HG02938 (cell line): Measurements from ENCODE around the gene RAB6A.
"Not testable (repeated sequence)": the region's sequence is repeated elsewhere in the genome, so short reads cannot be mapped to it uniquely, and the experiment has no call there.

Experiments
- ATAC-seq: cut with Tn5 transposase; IDR thresholded peaks from one replicate; pipeline ENCODE4 v1.9.1; 2021; ENCODE audit warnings: mild to moderate bottlenecking, moderate library complexity; ENCODE audit not compliant: unreplicated experiment

The RAB6A gene

DNA sequence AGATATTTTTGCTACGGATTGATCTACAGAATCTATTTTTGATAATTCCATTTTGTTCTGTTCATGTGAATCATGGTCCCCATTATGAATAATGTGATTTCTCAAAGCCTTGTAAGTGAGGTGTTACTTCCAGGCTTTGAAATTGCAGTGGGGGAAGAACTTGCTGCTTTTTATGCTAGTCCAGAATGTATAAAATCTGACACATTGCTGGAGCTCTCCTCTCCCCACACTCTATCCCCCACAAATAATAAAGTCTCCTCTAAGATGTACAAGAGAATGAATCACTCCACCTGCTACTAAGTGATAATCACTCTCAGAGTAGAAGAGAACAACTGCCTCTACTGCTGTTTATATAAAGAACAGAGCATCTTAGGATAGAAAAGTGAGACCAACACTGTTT, 5.9 kb upstream of the RAB6A start:
- ATAC-seq = no peak

- ATAC-seq = no peak
Measured at GRCh38 chr11:73762732-73763131, 1.9 kb upstream of the RAB6A start.

DNA sequence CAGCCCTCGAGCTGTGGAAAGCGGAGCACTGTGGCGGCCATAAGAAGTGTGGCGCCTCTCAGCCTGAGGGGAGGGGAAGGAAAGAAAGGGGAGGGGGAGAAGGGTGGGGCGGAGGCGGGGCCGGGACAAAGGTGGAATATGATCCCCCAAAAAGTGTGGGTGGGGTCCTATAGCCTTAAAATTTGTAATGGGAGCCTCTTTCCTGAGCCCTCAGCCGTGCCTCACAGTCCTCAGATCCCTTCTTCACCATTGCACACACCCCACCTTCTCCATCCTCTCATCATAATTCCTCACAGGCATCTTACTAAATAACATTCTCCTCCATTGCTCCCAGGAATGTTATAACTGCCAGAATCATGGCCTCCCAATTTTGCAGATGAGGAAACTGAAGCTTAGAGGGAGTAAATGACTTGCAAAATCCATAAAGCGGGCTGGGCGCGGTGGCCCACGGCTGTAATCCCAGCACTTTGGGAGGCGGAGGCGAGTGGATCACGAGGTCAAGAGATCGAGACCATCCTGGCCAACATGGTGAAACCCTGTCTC, 600 bp upstream of the RAB6A start:
- ATAC-seq = peak; percentile 8

DNA sequence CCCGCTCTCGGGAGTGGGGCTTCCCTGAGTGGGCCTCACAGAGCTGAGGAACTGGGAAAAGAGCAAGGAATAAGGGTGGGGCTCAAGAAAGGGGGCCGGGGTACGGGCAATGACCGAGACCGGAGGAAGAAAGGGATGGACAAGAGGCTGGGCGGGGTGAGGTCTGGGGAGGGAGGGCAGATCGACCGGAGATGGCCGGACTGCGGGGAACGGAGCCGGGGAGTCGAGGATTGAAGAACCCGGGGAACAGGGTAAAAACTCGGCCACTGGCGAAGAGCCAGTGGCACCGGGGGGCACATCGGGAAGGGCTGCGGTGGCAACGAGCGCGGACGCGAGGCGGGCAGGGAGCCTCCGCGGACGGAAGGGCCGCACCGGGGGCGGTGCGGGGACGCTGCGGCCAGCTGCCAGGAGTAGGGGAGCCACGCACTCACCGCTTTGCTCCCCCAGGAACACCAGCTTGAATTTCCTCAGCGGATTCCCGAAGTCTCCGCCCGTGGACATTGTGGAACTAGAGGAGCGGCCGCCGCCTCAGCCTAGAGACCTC, 667 bp downstream of the RAB6A start:
- ATAC-seq = no peak

- no peak for ATAC-seq
Measured at GRCh38 chr11:73759610-73760134, 1.2 kb downstream of the RAB6A start.

DNA sequence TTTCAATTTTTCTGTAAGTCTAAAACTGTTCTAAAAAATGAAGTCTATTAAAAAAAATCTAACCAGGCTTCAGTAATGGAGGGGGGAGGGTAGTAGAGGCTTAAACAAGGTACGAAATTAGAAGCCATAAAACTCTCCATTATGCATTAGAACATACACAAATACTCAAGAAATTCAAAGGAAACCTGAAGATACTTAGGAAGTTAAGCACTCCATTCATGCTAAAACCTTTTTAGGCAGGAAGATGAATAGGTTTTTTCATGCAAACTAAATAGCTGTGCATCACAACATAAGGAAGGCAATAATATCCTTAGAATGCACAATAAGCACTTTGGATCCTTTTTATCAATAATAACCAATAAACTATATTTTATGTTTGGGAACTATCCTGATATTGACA, 2.4 kb downstream of the RAB6A start:
- no peak for ATAC-seq

GRCh38 chr11:73757598-73757997, 3.3 kb downstream of the RAB6A start:
- ATAC-seq = no peak

- ATAC-seq = no peak
Measured at GRCh38 chr11:73755670-73756069, 5.2 kb downstream of the RAB6A start.

- no peak for ATAC-seq
Measured at GRCh38 chr11:73753938-73754337, 6.9 kb downstream of the RAB6A start.

GRCh38 chr11:73752903-73753302, 8.0 kb downstream of the RAB6A start:
- no peak for ATAC-seq

GRCh38 chr11:73752216-73752867, 8.5 kb downstream of the RAB6A start:
- ATAC-seq = no peak

DNA sequence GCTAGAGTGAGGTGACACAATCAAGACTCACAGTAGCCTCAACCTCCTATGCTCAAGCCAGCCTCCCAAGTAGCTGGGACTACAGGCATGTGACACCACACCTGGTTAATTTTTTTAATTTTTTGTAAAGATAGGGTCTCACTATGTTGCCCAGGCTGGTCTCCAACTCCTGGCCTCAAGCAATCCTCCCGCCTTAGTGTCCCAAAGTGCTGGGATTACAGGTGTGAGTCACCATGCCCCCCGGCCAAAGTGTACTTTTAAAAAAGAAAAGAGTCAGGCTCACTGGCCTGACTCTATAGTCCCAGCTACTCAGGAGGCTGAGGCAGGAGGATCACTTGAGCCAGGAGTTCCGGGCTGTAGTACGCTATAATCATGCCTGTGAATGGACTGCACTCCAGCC, 10.0 kb downstream of the RAB6A start:
- ATAC-seq = not testable (repeated sequence)

DNA sequence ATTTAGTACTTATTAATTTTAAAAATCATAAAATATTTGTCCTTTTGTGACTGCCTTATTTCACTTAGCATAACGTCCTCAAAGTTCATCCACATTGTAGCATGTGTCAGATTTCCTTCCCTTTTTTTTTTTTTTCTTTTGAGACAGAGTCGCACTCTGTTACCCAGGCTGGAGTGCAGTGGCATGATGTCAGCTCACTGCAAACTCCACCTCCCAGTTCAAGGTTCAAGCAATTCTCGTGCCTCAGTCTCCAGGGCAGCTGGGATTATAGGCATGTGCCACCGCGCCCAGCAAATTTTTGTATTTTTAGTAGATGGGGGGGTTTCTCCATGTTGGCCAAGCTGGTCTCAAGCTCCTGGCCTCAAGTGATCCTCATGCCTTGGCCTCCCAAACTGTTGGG, 10.6 kb downstream of the RAB6A start:
- no peak for ATAC-seq

DNA sequence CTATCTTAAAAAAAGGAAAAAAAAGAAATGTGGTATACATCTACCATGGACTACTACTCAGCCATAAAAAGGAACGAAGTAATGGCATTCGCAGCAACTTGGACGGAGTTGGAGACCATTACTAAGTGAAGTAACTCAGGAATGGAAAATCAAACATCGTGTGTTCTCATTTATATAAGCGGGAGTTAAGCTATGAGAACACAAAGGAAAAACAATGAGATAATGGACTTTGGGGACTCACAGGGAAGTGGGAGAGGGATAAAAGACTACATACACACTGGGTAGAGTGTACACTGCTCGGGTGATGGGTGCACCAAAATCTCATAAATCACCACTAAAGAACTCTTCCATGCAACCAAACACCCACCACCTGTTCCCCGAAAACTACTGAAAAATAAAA, 11.8 kb downstream of the RAB6A start:
- no peak for ATAC-seq

DNA sequence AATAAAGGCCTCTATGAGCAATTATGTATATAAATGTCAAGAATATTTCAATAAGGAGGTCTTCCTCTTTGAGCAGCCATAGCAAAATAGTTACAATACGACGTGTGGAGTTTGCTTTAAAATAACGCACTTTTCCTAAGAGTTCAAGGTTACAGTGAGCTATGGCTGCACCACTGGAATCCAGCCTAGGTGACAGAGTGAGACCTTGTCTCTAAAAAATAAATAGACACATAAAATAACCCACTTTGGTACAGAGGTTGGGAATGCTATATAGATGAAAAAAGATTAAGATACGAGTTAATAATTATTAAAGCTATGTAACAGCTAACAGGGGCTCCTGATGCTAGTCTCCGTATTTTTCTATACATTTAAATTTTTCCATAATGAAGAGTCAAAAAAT, 12.6 kb downstream of the RAB6A start:
- no peak for ATAC-seq

GRCh38 chr11:73747762-73748161, 13.1 kb downstream of the RAB6A start:
- no peak for ATAC-seq

GRCh38 chr11:73746701-73747100, 14.2 kb downstream of the RAB6A start:
- ATAC-seq = no peak

- ATAC-seq = no peak
Measured at GRCh38 chr11:73743045-73743444, 17.8 kb downstream of the RAB6A start.

GRCh38 chr11:73735959-73736358, 24.9 kb downstream of the RAB6A start:
- ATAC-seq = not testable (repeated sequence)

GRCh38 chr11:73734993-73735392, 25.9 kb downstream of the RAB6A start:
- no peak for ATAC-seq

DNA sequence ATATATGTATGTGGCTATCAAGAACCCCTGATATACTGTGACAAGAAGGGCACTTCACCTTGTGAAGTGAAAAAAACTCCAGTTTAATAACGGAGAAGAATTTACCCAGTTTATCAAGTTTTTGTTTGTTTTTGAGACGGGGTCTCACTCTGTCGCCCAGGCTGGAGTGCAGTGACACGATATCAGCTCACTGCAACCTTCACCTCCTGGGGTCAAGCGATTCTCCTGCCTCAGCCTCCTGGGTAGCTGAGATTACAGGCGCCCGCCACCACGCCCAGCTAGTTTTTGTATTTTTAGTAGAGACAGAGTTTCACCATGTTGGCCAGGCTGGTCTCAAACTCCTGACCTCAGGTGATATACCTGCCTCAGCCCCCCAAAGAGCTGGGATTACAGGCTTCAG, 26.9 kb downstream of the RAB6A start:
- not testable (repeated sequence) for ATAC-seq

DNA sequence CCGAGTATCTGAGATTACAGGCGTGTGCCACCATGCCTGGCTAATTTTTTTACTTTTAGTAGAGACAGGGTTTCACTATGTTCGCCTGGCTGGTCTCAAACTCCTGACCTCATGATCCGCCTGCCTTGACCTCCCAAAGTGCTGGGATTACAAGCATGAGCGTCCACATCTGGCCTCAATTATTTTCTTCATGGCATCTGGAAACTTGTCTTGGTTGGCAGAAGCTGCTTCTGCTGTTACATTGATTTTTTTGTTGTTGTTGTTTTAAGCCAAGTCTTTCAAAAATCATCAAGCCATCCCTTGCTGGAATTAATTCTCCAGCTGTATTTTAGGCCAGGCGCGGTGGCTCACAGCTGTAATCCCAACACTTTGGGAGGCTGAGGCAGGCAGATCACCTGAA, 27.9 kb downstream of the RAB6A start:
- not testable (repeated sequence) for ATAC-seq
